Colonic mucosa (tissue), 4 donors: ENCODE data around the gene NCKAP5. TPM values are rescaled to one million over a fixed set of nuclear protein-coding genes. Genes with fewer than 3 reads are reported as not detected.

Experiments
- DNase-seq: peaks from one replicate; pipeline ENCODE4 v3.0.0-alpha.2; 2020
- H3K27ac ChIP-seq: fragments of 200-600 bp; one replicate; pipeline ENCODE4 v1.8.0; 2021
- H3K27me3 ChIP-seq: fragments of 200-600 bp; one replicate; pipeline ENCODE4 v1.8.0; 2021
- H3K36me3 ChIP-seq: fragments of 200-600 bp; one replicate; pipeline ENCODE4 v1.8.0; 2021
- H3K4me1 ChIP-seq: fragments of 200-600 bp; one replicate; pipeline ENCODE4 v1.8.0; 2021; ENCODE audit warnings: mild to moderate bottlenecking
- H3K4me3 ChIP-seq: fragments of 200-600 bp; one replicate; pipeline ENCODE4 v1.8.0; 2021
- H3K9ac ChIP-seq, 2 donors: one replicate each; pipeline ENCODE4 v1.7.0; 2013; ENCODE audit warnings: control low read depth in 2 of 2, low read depth in 2 of 2, low read length in 2 of 2
- H3K9me3 ChIP-seq: fragments of 200-600 bp; one replicate; pipeline ENCODE4 v1.8.0; 2021
- intact Hi-C: fragments of 100-400 bp; cut with DNase I; formaldehyde crosslinking; loops from one replicate; pipeline ENCODE4 v1.14.1; 2022
- total RNA-seq, 2 donors: library from RNA; stranded (reverse); fragmentation: NEBNext Ultra II Directional in 1 of 2; extraction: Animal tissue kit (Norgen Biotek cat#: 25700) in 1 of 2; gene quantifications; one replicate each; pipeline ENCODE4 v1.2.1, GENCODE V29; 2021
- TF ChIP-seq, protein P1 (sequence below): fragments of 200-600 bp; IDR thresholded peaks from one replicate; pipeline ENCODE4 v1.8.0; 2022; ENCODE audit warnings: antibody characterized with exemption, mild to moderate bottlenecking
- donor health status: healthy.
- donor health status: DM: no; HTN: no; CAD: no.
- donor health status: DM: no; HTN: no; CAD: no.

The NCKAP5 gene
- total RNA-seq, 2 donors from 2014 or later, result 2.9 to 3.7 TPM

DNA sequence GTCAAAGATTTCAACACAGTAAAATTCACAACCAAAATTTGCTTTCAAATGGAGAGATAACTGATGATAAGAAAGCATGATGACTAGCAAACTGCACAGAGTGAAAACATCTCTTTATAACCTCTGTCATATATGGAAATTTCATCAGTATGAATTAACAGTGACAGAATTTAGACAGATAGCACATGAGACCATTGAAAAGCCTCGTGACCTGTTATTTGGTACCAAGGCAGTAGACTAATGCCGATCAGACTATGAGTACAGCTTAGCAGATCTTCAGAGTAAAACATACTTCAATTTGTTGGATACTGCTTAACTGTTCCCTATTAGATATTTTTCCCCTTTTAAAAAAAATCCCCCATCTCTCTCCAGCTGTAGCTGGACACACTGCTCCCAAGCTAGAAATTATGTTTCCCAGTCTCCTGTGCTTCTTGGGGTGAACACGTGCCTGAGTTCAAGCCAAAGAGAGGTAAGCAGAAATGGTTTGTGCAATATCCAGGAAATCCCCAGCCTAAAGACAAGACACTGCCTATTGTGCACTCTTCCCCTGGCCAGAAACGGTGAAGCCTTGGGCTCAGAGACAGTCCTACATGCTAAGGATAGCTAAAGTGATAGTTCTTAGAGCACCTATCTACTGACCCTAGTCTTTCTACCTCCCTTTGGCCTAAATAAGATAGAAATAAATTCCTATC is 256.1 kb downstream of the NCKAP5 start:
- no peaks in the 10 kb centered on the region for H3K27me3 ChIP-seq
- intact Hi-C loops, result no loop called here
- H3K9ac ChIP-seq, result no peak overlapping the region
- no peaks in the 10 kb centered on the region for H3K9me3 ChIP-seq
- no peak overlapping the region for H3K27ac ChIP-seq
- no peaks in the 10 kb centered on the region for H3K4me1 ChIP-seq
- no peak for DNase-seq
- no peaks in the 10 kb centered on the region for H3K36me3 ChIP-seq
- no peak overlapping the region for H3K4me3 ChIP-seq
- TF ChIP-seq, protein P1, sequence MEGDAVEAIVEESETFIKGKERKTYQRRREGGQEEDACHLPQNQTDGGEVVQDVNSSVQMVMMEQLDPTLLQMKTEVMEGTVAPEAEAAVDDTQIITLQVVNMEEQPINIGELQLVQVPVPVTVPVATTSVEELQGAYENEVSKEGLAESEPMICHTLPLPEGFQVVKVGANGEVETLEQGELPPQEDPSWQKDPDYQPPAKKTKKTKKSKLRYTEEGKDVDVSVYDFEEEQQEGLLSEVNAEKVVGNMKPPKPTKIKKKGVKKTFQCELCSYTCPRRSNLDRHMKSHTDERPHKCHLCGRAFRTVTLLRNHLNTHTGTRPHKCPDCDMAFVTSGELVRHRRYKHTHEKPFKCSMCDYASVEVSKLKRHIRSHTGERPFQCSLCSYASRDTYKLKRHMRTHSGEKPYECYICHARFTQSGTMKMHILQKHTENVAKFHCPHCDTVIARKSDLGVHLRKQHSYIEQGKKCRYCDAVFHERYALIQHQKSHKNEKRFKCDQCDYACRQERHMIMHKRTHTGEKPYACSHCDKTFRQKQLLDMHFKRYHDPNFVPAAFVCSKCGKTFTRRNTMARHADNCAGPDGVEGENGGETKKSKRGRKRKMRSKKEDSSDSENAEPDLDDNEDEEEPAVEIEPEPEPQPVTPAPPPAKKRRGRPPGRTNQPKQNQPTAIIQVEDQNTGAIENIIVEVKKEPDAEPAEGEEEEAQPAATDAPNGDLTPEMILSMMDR, result no peak

DNA sequence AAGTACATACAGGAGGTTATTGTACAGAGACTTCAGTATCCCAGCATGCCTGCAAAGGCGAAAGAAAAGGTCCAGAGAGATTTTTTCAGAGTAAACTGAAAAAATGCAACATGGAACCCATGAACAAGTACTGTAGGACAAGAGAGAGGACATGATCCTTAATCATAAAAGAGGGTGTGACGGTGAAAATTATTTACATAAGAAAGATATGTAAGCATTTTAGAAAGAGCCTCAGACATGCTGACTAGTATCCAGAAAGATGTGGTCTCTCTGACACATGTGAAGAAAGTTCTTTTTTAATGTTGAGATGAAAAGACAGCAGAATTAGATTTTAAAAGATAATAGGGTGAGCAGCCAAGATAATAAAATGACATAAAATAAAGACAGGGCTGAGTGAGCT is 262.0 kb downstream of the NCKAP5 start:
- Histone ChIP-seq H3K27me3 (no peaks in the 10 kb centered on the region), H3K27ac (no peak overlapping the region), H3K9me3 (no peaks in the 10 kb centered on the region), H3K9ac (no peak overlapping the region), H3K36me3 (no peaks in the 10 kb centered on the region), H3K4me1 (no peaks in the 10 kb centered on the region), H3K4me3 (no peak overlapping the region)
- DNase-seq, result no peak
- intact Hi-C loops, result no loop called here
- TF ChIP-seq, protein P1, result no peak

DNA sequence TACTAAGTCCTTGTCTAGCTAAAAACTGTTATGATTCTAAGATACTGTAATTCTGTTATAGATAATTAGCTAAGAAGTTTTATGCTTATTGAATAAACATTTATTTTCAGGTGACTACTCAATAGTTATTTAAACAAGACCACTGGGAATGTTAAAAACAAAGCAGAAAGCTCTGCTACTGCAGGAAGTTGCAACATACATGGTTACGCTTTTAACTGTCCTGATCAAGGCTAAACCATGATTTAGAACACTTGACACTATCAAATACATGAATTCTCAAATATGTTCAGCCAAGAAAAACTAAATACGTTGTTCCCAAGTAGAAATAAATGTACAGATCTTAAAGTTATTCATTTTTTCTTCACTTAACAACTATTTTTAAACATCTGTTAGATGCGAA is 263.9 kb downstream of the NCKAP5 start:
- intact Hi-C loops, result no loop called here
- Histone ChIP-seq H3K4me3 (no peak overlapping the region), H3K27ac (no peak overlapping the region), H3K4me1 (no peaks in the 10 kb centered on the region), H3K9me3 (no peaks in the 10 kb centered on the region), H3K9ac (no peak overlapping the region), H3K27me3 (no peaks in the 10 kb centered on the region), H3K36me3 (no peaks in the 10 kb centered on the region)
- no peak for DNase-seq
- TF ChIP-seq, protein P1, result no peak

DNA sequence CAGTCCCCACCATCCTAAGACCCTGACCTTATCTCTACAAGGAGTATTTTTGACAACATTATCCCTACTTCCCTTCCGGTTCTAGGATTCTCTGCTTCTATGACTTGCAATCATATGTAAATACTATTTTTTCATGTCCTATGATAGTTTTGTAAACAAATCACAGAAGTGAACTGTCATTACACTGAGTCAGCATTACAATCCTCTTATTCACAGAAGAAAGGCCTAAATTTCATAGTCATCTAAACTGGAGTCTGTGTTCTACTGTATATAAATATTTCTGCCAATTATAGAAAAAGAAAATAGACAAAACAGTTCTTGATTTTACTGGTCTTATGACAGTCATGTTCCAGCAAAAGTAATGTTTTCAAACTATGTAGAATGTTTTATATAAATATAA is 265.1 kb downstream of the NCKAP5 start:
- H3K27me3 ChIP-seq, result no peaks in the 10 kb centered on the region
- TF ChIP-seq, protein P1, result no peak
- no peaks in the 10 kb centered on the region for H3K36me3 ChIP-seq
- no peak overlapping the region for H3K27ac ChIP-seq
- no peaks in the 10 kb centered on the region for H3K9me3 ChIP-seq
- H3K4me3 ChIP-seq, result no peak overlapping the region
- intact Hi-C loops, result no loop called here
- H3K9ac ChIP-seq, result no peak overlapping the region
- no peak for DNase-seq
- no peaks in the 10 kb centered on the region for H3K4me1 ChIP-seq

DNA sequence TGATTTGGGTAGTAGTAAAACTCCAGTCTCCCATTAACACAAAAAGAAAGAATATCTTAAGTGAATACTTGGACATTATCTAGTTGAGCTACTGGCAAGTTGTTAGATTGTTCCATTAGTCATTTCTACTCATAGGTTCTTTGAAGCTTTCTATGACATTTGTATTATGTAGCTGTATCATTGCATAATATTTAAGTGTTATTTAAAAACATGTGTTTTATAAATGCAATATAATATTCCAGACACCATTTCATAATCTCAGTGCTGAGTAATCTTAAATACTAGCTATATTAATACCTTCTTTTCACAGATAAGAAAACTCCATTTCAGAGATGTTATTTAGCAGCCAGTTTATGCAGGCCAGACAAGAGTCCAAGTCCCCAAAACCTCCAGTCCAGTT is 271.9 kb downstream of the NCKAP5 start:
- intact Hi-C loops, result no loop called here
- H3K4me1 ChIP-seq, result no peaks in the 10 kb centered on the region
- no peaks in the 10 kb centered on the region for H3K36me3 ChIP-seq
- no peaks in the 10 kb centered on the region for H3K9me3 ChIP-seq
- H3K27me3 ChIP-seq, result no peaks in the 10 kb centered on the region
- H3K9ac ChIP-seq, result no peak overlapping the region
- DNase-seq, result no peak
- TF ChIP-seq, protein P1, result no peak
- H3K27ac ChIP-seq, result no peak overlapping the region
- H3K4me3 ChIP-seq, result no peak overlapping the region
